Measurements from ENCODE around the gene TGFB1I1. TPM values are rescaled to one million over a fixed set of nuclear protein-coding genes. Genes with fewer than 3 reads are reported as not detected.

TGFB1I1 gene
- total RNA-seq, 1 experiment from 2014 or later = 8.7 TPM

GRCh38 chr16:31475946-31476302 lies 4.0 kb downstream of the TGFB1I1 start:
- Histone ChIP-seq H3K79me2 (ENCODE audit: insufficient read depth, low read length) (no peaks in the 10 kb centered on the region), H3K4me2 (ENCODE audit: low read length) (peak overlapping the region; percentile 81; the same call in 1 of the 2 replicates), H3K4me3 (replicated peaks in 1 of 2; ENCODE audit: low read depth in 1 of 2, low read length in 2 of 2) (no peak overlapping the region), H3K4me1 (ENCODE audit: control insufficient read depth in 1 of 2, insufficient read depth in 2 of 2, low read length in 2 of 2) (peaks cover 16 to 43% of the 10 kb centered on the region in 2 experiments), H3K9me3 (ENCODE audit: control insufficient read depth in 1 of 2, insufficient read depth in 1 of 2, low read depth in 1 of 2, low read length in 2 of 2) (no peaks in the 10 kb centered on the region), H3K9me2 (ENCODE audit: insufficient read depth) (no peaks in the 10 kb centered on the region), H2AFZ (ENCODE audit: low read depth, low read length, poor library complexity, severe bottlenecking) (no peak overlapping the region), H3K9ac (ENCODE audit: low read length) (no peak overlapping the region), H3K27ac (ENCODE audit: low read depth, low read length) (no peak overlapping the region), H3K27me3 (ENCODE audit: insufficient read depth, low read length) (no peaks in the 10 kb centered on the region), H4K20me1 (ENCODE audit: insufficient read depth) (no peaks in the 10 kb centered on the region), H3K36me3 (ENCODE audit: control insufficient read depth in 1 of 2, insufficient read depth in 2 of 2, low read length in 2 of 2) (no peaks in the 10 kb centered on the region)
- intact Hi-C loops (cut with micrococcal nuclease) = no loop called here
- ChIA-PET CTCF (interaction anchor here (1.9 kb wide), 1 partner anchor 16 kb away, joined by 9 read pairs; the partner anchor contains the start of gene ARMC5), RAD21 (ENCODE audit: low non-redundant PET in 1 of 2, low total read pairs in 2 of 2, uncharacterized antibody in 2 of 2, unreplicated experiment in 2 of 2) (no interaction called here), POLR2A (no interaction called here)
- TF ChIP-seq CEBPB (IDR thresholded peaks at IDR 0.05; ENCODE audit: low read depth) (no peak), POLR2A (IDR thresholded peaks at IDR 0.05; ENCODE audit: borderline replicate concordance, extremely low read depth, insufficient read depth, insufficient read length) (no peak), CTCF (IDR thresholded peaks at IDR 0.05 in 2 of 3, conservative IDR thresholded peaks at IDR 0.05 in 1 of 3; ENCODE audit: borderline replicate concordance in 1 of 3, insufficient read depth in 1 of 3, low read depth in 2 of 3, low read length in 2 of 3) (no peak), ZNF274 (IDR thresholded peaks at IDR 0.05; ENCODE audit: low read depth, low read length) (no peak), POLR2AphosphoS5 (IDR thresholded peaks at IDR 0.05; ENCODE audit: low read depth, low read length) (no peak), ELF1 (IDR thresholded peaks at IDR 0.05; ENCODE audit: borderline replicate concordance, low read depth) (no peak), SP1 (IDR thresholded peaks at IDR 0.05; ENCODE audit: low read depth) (no peak), TCF7L2 (IDR thresholded peaks at IDR 0.05; ENCODE audit: borderline replicate concordance, extremely low read depth, insufficient read depth, insufficient read length) (no peak), FOSL1 (IDR thresholded peaks at IDR 0.05; ENCODE audit: low read depth) (no peak), JUND (IDR thresholded peaks at IDR 0.05) (no peak), SRF (IDR thresholded peaks at IDR 0.05; ENCODE audit: low read depth) (no peak), EZH2 (IDR thresholded peaks at IDR 0.05) (no peak), SIN3A (IDR thresholded peaks at IDR 0.05; ENCODE audit: low read depth) (no peak), YY1 (IDR thresholded peaks at IDR 0.05; ENCODE audit: extremely low read depth, insufficient replicate concordance, low read depth, low read length) (no peak), ZFX (IDR thresholded peaks at IDR 0.05) (no peak)
- TF ChIP-seq, protein P1, sequence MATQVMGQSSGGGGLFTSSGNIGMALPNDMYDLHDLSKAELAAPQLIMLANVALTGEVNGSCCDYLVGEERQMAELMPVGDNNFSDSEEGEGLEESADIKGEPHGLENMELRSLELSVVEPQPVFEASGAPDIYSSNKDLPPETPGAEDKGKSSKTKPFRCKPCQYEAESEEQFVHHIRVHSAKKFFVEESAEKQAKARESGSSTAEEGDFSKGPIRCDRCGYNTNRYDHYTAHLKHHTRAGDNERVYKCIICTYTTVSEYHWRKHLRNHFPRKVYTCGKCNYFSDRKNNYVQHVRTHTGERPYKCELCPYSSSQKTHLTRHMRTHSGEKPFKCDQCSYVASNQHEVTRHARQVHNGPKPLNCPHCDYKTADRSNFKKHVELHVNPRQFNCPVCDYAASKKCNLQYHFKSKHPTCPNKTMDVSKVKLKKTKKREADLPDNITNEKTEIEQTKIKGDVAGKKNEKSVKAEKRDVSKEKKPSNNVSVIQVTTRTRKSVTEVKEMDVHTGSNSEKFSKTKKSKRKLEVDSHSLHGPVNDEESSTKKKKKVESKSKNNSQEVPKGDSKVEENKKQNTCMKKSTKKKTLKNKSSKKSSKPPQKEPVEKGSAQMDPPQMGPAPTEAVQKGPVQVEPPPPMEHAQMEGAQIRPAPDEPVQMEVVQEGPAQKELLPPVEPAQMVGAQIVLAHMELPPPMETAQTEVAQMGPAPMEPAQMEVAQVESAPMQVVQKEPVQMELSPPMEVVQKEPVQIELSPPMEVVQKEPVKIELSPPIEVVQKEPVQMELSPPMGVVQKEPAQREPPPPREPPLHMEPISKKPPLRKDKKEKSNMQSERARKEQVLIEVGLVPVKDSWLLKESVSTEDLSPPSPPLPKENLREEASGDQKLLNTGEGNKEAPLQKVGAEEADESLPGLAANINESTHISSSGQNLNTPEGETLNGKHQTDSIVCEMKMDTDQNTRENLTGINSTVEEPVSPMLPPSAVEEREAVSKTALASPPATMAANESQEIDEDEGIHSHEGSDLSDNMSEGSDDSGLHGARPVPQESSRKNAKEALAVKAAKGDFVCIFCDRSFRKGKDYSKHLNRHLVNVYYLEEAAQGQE (IDR thresholded peaks at IDR 0.05; ENCODE audit: low read depth) = no peak
- TF ChIP-seq, protein P2, sequence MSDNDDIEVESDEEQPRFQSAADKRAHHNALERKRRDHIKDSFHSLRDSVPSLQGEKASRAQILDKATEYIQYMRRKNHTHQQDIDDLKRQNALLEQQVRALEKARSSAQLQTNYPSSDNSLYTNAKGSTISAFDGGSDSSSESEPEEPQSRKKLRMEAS (IDR thresholded peaks at IDR 0.05) = no peak
- TF ChIP-seq, protein P3, sequence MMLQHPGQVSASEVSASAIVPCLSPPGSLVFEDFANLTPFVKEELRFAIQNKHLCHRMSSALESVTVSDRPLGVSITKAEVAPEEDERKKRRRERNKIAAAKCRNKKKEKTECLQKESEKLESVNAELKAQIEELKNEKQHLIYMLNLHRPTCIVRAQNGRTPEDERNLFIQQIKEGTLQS (IDR thresholded peaks at IDR 0.05) = no peak
- BruUV-seq (replicated peaks) = no TSS peak
- ATAC-seq = no peak
- DNase-seq (ENCODE audit: low read depth, low spot score) = no peak

Data from HCT116 (cell line).